ENCODE results near the gene PRKD2. TPM values are rescaled to one million over a fixed set of nuclear protein-coding genes. Genes with fewer than 3 reads are reported as not detected.

Gene PRKD2
- total and polyA plus RNA-seq, 2 of the 8 experiments (the other 6 are each of a cell fraction or from before 2014, with no cell fraction given): 24.4 to 63.8 TPM

- Histone ChIP-seq H2BK15ac (ENCODE audit: low read length) (peak overlapping the region; percentile 96; the same call in 1 of the 2 replicates), H3K36me3 (ENCODE audit: control insufficient read depth in 2 of 4, insufficient read depth in 4 of 4, low read length in 3 of 4) (peaks cover 25 to 67% (median 55%) of the 10 kb centered on the region in 4 experiments), H3K23me2 (ENCODE audit: low read depth, low read length) (peaks cover 3% of the 10 kb centered on the region), H2BK5ac (ENCODE audit: low read depth, low read length) (peak overlapping the region; percentile 32; the same call in 1 of the 2 replicates), H3K56ac (replicated peaks; ENCODE audit: insufficient read length, low read depth, low read length) (no peak overlapping the region), H3K9me3 (ENCODE audit: insufficient read depth in 2 of 2, low read depth in 1 of 2, low read length in 1 of 2) (no peaks in the 10 kb centered on the region), H3K4me3 (ENCODE audit: extremely low read depth in 1 of 4, insufficient read depth in 2 of 4, low read depth in 3 of 4, low read length in 4 of 4) (peak overlapping the region; percentile 11 to 48 (median 38); a peak in 6 of 8 replicates), H2BK20ac (ENCODE audit: low read length) (no peak overlapping the region), H4K8ac (ENCODE audit: extremely low read depth, insufficient read depth, low read length) (no peak overlapping the region), H3K14ac (ENCODE audit: insufficient read length) (no peak overlapping the region), H2AFZ (ENCODE audit: low read length) (no peak overlapping the region), H3K23ac (ENCODE audit: insufficient read length) (no peak overlapping the region), H3K79me1 (ENCODE audit: low read depth, low read length) (peaks cover 2% of the 10 kb centered on the region), H4K20me1 (replicated peaks in 1 of 2; ENCODE audit: control insufficient read depth in 1 of 2, insufficient read depth in 2 of 2, low read length in 2 of 2) (peaks cover 13 to 15% of the 10 kb centered on the region in 2 experiments), H3K18ac (ENCODE audit: extremely low read depth, low read length) (no peak overlapping the region; the same call in 1 of the 2 replicates), H2BK120ac (replicated peaks; ENCODE audit: low read depth, low read length) (no peak overlapping the region), H2AK5ac (ENCODE audit: low read depth, low read length) (no peak overlapping the region; the same call in 1 of the 2 replicates), H3K4me1 (replicated peaks in 1 of 4; ENCODE audit: control insufficient read depth in 3 of 4, insufficient read depth in 4 of 4, low read length in 3 of 4) (peaks cover 0 to 8% (median 6%) of the 10 kb centered on the region in 4 experiments; a peak in 6 of 7 replicates), H3K9ac (replicated peaks in 1 of 4; ENCODE audit: extremely low read depth in 1 of 4, low read depth in 3 of 4, low read length in 3 of 4) (peak overlapping the region in 3 of 4 experiments; percentile 29 to 53 (median 31); a peak in 5 of 7 replicates), H2BK12ac (ENCODE audit: low read depth, low read length) (0 out of 2 replicates have a peak overlapping the region, but pooled peaks have one; percentile 53), H3K4ac (replicated peaks; ENCODE audit: insufficient read length, low read depth, low read length) (no peak overlapping the region), H4K5ac (ENCODE audit: insufficient read length, low read depth, low read length) (peak overlapping the region; percentile 39), H3K79me2 (ENCODE audit: control insufficient read depth in 1 of 2, insufficient read depth in 2 of 2, low read length in 2 of 2) (no peaks in the 10 kb centered on the region), H3K4me2 (ENCODE audit: insufficient read depth in 1 of 2, low read depth in 2 of 2, low read length in 2 of 2) (peak overlapping the region; percentile 67 to 71), H4K91ac (replicated peaks; ENCODE audit: insufficient read length, low read length) (peak overlapping the region; percentile 62), H3K27me3 (replicated peaks in 1 of 4; ENCODE audit: control insufficient read depth in 3 of 4, extremely low read depth in 1 of 4, insufficient read depth in 3 of 4, low read length in 3 of 4) (no peaks in the 10 kb centered on the region), H3K27ac (ENCODE audit: low read depth, low read length) (no peak overlapping the region)
- ChIA-PET CTCF (ENCODE audit: partially characterized antibody) (interaction anchor here (1.0 to 2.6 kb wide), 9 partner anchors 7 to 294 kb away, joined by 3 to 10 read pairs (median 4); no protein-coding TSS in a partner anchor), POLR2A (ENCODE audit: partially characterized antibody) (interaction anchor here (0.7 to 3.3 kb wide), 10 partner anchors 9 to 88 kb away, joined by 3 to 18 read pairs (median 4); partner anchors contain the start of genes DACT3 and PRKD2)
- DNase-seq (ENCODE audit: low read depth in 1 of 2, low spot score in 2 of 2) (peak; percentile 96 to 99), FAIRE-seq (peak; percentile 65)
- WGBS, 2 experiments (ENCODE audit: extremely low coverage in 1 of 2, insufficient coverage in 1 of 2, insufficient read length in 1 of 2, insufficient replicate concordance in 2 of 2, low coverage in 1 of 2, low lambda C conversion rate in 2 of 2, missing lambda C conversion rate in 1 of 2): 18% methylated on average over 22 of the region's 39 CpGs; no CpG with 5 or more reads in 1 of the 2 experiments
- no peak for TF ChIP-seq CREB1 (IDR thresholded peaks at IDR 0.05)
- TF ChIP-seq CTCF (IDR thresholded peaks at IDR 0.05; ENCODE audit: control extremely low read depth in 1 of 3, insufficient read depth in 1 of 3, low read depth in 1 of 3, low read length in 3 of 3): no peak
- TF ChIP-seq, protein P1, sequence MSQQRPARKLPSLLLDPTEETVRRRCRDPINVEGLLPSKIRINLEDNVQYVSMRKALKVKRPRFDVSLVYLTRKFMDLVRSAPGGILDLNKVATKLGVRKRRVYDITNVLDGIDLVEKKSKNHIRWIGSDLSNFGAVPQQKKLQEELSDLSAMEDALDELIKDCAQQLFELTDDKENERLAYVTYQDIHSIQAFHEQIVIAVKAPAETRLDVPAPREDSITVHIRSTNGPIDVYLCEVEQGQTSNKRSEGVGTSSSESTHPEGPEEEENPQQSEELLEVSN (IDR thresholded peaks at IDR 0.05): 0 out of 2 replicates have a peak, but pooled peaks have one; percentile 14
- TF ChIP-seq RFX5 (IDR thresholded peaks at IDR 0.05; ENCODE audit: borderline replicate concordance, low read depth, low read length): no peak
- no peak for TF ChIP-seq YY1 (IDR thresholded peaks at IDR 0.05; ENCODE audit: low read depth, low read length)
- TF ChIP-seq CTBP2 (IDR thresholded peaks at IDR 0.05; ENCODE audit: borderline replicate concordance, insufficient read depth, insufficient read length, low read length): no peak
- TF ChIP-seq SP1 (IDR thresholded peaks at IDR 0.05; ENCODE audit: low read depth, low read length): peak; percentile 63; the same call in 1 of the 2 replicates
- no peak for TF ChIP-seq MAFK (IDR thresholded peaks at IDR 0.05; ENCODE audit: low read depth, low read length)
These were observed 19.5 kb downstream of the PRKD2 start for GRCh38 chr19:46697204-46697960.

Data from H1 (cell line).